GM19240 (cell line): ENCODE results near the gene IFT122.
"Not testable (repeated sequence)": the region's sequence is repeated elsewhere in the genome, so short reads cannot be mapped to it uniquely, and the experiment has no call there.

Experiments used
- DNase-seq: peaks from one replicate; pipeline ENCODE4 v3.0.0; 2011; ENCODE audit warnings: low spot score; ENCODE audit not compliant: insufficient read length

IFT122 gene, protein sequence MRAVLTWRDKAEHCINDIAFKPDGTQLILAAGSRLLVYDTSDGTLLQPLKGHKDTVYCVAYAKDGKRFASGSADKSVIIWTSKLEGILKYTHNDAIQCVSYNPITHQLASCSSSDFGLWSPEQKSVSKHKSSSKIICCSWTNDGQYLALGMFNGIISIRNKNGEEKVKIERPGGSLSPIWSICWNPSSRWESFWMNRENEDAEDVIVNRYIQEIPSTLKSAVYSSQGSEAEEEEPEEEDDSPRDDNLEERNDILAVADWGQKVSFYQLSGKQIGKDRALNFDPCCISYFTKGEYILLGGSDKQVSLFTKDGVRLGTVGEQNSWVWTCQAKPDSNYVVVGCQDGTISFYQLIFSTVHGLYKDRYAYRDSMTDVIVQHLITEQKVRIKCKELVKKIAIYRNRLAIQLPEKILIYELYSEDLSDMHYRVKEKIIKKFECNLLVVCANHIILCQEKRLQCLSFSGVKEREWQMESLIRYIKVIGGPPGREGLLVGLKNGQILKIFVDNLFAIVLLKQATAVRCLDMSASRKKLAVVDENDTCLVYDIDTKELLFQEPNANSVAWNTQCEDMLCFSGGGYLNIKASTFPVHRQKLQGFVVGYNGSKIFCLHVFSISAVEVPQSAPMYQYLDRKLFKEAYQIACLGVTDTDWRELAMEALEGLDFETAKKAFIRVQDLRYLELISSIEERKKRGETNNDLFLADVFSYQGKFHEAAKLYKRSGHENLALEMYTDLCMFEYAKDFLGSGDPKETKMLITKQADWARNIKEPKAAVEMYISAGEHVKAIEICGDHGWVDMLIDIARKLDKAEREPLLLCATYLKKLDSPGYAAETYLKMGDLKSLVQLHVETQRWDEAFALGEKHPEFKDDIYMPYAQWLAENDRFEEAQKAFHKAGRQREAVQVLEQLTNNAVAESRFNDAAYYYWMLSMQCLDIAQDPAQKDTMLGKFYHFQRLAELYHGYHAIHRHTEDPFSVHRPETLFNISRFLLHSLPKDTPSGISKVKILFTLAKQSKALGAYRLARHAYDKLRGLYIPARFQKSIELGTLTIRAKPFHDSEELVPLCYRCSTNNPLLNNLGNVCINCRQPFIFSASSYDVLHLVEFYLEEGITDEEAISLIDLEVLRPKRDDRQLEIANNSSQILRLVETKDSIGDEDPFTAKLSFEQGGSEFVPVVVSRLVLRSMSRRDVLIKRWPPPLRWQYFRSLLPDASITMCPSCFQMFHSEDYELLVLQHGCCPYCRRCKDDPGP

GRCh38 chr3:129439817-129440617 lies at the start of gene IFT122, which contains the start of gene MBD4:
IFT122 (plus strand) TSS chr3:129440224; CDS start chr3:129440331, 107 bp downstream.
MBD4 (minus strand) TSS chr3:129439948; CDS start chr3:129439833, 115 bp downstream.
- peak; percentile 94 for DNase-seq

DNA sequence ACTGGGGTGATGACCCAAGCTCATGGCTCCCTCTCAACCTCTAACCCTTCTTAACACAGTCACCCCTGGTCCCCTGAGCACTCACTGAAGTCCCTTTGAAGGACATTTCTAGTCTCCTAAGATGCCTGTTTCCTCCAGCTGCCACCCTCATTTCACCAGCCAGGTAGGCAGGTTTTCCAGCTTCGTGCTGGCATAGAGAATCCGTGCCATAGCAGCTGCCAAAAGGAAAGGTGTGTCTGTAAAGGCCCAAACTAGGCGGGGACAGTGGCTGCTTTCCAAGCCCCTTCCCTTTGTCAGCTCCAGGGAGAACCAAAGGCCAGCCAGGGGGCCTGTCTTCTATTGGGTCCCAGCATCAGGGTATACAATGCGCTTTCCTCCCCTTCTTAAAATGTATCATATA lies 48.4 kb upstream of the IFT122 start:
- DNase-seq, result not testable (repeated sequence)

GRCh38 chr3:129392106-129392887 lies 47.7 kb upstream of the IFT122 start:
- not testable (repeated sequence) for DNase-seq

GRCh38 chr3:129393271-129393670 lies 46.8 kb upstream of the IFT122 start:
- no peak for DNase-seq

- not testable (repeated sequence) for DNase-seq
Measured at GRCh38 chr3:129393760-129394564, 46.1 kb upstream of the IFT122 start.

DNA sequence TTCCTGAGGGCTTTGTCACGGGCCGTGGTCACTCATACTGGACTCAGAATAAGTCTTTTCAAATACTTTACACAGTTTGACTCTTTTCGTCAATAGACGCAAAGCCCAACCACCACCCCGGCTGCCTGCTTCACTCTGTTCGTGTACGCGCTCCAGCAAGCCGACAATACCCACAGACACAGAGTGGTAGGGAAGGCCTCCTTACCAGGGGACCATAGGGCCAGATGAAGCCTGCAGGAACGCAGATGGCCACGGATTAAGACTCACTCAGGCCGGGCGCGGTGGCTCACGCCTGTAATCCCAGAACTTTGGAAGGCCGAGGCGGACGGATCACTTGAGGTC lies 41.2 kb upstream of the IFT122 start:
- no peak for DNase-seq

DNA sequence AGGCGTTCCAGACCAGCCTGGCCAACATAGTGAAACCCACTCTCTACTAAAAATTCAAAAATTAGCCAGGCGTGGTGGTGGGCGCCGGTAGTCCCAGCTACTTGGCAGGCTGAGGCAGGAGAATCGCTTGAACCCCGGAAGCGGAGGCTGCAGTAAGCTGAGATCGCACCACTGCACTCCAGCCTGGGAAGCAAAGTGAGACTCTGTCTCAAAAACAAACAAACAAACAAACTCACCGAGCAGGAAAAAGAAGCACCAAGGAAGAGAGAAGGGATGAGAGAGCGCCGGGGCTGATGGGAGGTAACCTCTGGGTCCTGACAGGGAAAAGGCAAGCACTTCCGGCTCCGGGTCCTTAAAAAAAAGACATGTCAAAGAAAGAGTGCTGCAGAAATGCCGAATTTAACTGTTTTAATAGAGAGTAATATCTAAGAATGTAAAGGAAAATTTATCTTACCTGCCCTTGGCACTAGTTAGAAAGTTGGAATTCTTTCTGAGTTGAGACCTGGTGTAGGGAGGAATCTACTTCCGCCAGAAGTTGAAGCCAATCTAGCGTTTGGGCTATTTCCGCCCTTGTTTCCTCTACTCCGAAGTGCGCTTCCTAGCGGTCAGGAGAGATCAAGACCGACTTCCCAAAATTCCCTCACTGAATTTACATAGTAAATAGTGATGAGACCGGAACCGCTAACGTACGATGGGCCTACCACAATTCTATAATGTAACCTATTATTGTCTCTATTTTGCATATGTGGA lies 40.7 kb upstream of the IFT122 start:
- peak; percentile 87 for DNase-seq

- DNase-seq, result no peak
Measured at GRCh38 chr3:129399895-129400357, 40.1 kb upstream of the IFT122 start.

GRCh38 chr3:129402210-129402609 lies 37.8 kb upstream of the IFT122 start:
- no peak for DNase-seq

GRCh38 chr3:129402616-129403015 lies 37.4 kb upstream of the IFT122 start:
- DNase-seq, result no peak

DNA sequence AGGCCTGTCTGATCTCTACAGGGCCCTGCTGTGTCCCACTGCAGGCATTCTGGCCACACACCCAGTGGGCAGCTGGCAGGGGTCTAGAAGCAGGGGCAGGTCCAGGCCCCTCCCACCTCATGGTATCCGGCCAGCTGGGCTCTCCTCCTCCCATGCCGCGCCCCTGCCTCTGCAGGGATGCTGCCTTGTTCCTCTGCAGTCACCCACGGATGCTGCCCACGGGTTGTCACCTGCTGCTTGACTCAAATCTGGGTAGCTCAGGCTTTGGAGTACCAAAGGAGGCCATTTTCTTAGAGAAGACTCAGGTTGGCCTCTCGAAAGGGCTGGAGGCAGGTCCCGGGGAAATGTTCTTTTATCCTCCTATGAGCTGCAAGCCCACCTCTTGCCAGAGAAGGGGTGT lies 36.6 kb upstream of the IFT122 start:
- no peak for DNase-seq

GRCh38 chr3:129404130-129404529 lies 35.9 kb upstream of the IFT122 start:
- no peak for DNase-seq

- DNase-seq, result no peak
Measured at GRCh38 chr3:129404610-129405009, 35.4 kb upstream of the IFT122 start.

- DNase-seq, result no peak
Measured at GRCh38 chr3:129409541-129409940, 30.5 kb upstream of the IFT122 start.

GRCh38 chr3:129410971-129411370 lies 29.1 kb upstream of the IFT122 start:
- DNase-seq, result no peak

- DNase-seq, result no peak
Measured at GRCh38 chr3:129412542-129413198, 27.4 kb upstream of the IFT122 start.

DNA sequence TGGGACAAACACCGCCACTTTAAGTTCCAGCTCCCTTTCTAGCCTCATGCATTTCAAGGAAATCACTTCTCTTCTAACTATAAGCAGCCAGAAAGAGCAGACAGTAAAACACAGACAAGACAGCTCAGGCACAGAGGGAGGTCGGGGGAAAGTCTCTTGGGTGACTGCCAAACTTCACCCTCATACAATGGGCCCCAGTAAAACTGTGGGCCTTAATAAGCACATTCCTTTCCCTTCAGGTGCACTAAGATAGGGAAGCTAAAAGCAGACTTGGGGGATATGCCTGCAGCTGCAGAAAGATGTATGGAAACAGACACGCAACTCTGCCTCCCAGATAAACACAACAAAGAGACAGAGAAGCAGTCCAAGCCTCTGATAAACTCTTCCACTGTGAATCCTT lies 26.8 kb upstream of the IFT122 start:
- not testable (repeated sequence) for DNase-seq
